Anterior cingulate cortex (tissue), 58 donors: ENCODE data around the gene ID2.
A peak's percentile ranks its signal among the peaks of the same experiment; 100 is the strongest.

Experiments
- DNase-seq, 58 donors: peaks; one replicate each; lab custom pipeline; 2025; lab: John Stamatoyannopoulos, UW

Gene ID2

GRCh38 chr2:8680822-8681760 lies 765 bp upstream of the ID2 start:
- DNase-seq = peak in 35 of 58 donors; percentile 22 to 83 (median 63)

GRCh38 chr2:8682719-8683667 lies 1.1 kb downstream of the ID2 start:
- DNase-seq = peak in 23 of 58 donors; percentile 19 to 57 (median 35)

- DNase-seq = peak in 14 of 58 donors; percentile 24 to 66 (median 47)
These were observed 2.7 kb downstream of the ID2 start for GRCh38 chr2:8684540-8684877.

GRCh38 chr2:8684878-8685696 lies 3.2 kb downstream of the ID2 start:
- peak in 35 of 58 donors; percentile 20 to 69 (median 41) for DNase-seq

- peak in 49 of 58 donors; percentile 20 to 81 (median 58) for DNase-seq
These were observed 4.0 kb downstream of the ID2 start for GRCh38 chr2:8685697-8686358.

- no peak for DNase-seq
These were observed 10.1 kb downstream of the ID2 start for GRCh38 chr2:8691859-8692437.

- no peak for DNase-seq
These were observed 10.9 kb downstream of the ID2 start for GRCh38 chr2:8692783-8693156.

GRCh38 chr2:8693157-8693821 lies 11.4 kb downstream of the ID2 start:
- DNase-seq = peak in 25 of 58 donors; percentile 3 to 50 (median 26)

GRCh38 chr2:8694737-8695136 lies 12.9 kb downstream of the ID2 start:
- no peak for DNase-seq

GRCh38 chr2:8697190-8697589 lies 15.3 kb downstream of the ID2 start:
- no peak for DNase-seq

GRCh38 chr2:8699839-8700238 lies 18.0 kb downstream of the ID2 start:
- DNase-seq = no peak

- peak in 10 of 58 donors; percentile 2 to 29 (median 6) for DNase-seq
These were observed 20.0 kb downstream of the ID2 start for GRCh38 chr2:8701681-8702379.

GRCh38 chr2:8704906-8705305 lies 23.1 kb downstream of the ID2 start:
- no peak for DNase-seq

- no peak for DNase-seq
These were observed 27.8 kb downstream of the ID2 start for GRCh38 chr2:8709611-8710010.

GRCh38 chr2:8710951-8711350 lies 29.1 kb downstream of the ID2 start:
- DNase-seq = no peak

- no peak for DNase-seq
These were observed 32.4 kb downstream of the ID2 start for GRCh38 chr2:8714283-8714682.

GRCh38 chr2:8714971-8715370 lies 33.1 kb downstream of the ID2 start:
- DNase-seq = no peak

- no peak for DNase-seq
These were observed 37.7 kb downstream of the ID2 start for GRCh38 chr2:8719528-8719927.
